HUDEP-2 (cell line): ENCODE results near the gene GPRC5C.

Experiments used
- DNase-seq, 76 experiments: peaks; one replicate each; lab custom pipeline; 2025; ENCODE audit not compliant: unreplicated experiment in 76 of 76; lab: John Stamatoyannopoulos, UW

GPRC5C gene

GRCh38 chr17:74431568-74432423, at the start of gene GPRC5C:
Gene GPRC5C, plus strand, starts transcription at chr17:74432088. Its CDS starts 7,689 bp downstream, at chr17:74439777.
- peak in 17 of 76 experiments; percentile 3 to 30 (median 12) for DNase-seq

- DNase-seq = no peak
These were observed 48.7 kb upstream of the GPRC5C start for GRCh38 chr17:74383141-74383540.

- DNase-seq = no peak
These were observed 46.7 kb upstream of the GPRC5C start for GRCh38 chr17:74385201-74385600.

GRCh38 chr17:74386386-74386785, 45.5 kb upstream of the GPRC5C start:
- no peak for DNase-seq

- no peak for DNase-seq
These were observed 44.3 kb upstream of the GPRC5C start for GRCh38 chr17:74387365-74388218.

- no peak for DNase-seq
These were observed 42.7 kb upstream of the GPRC5C start for GRCh38 chr17:74389084-74389753.

- no peak for DNase-seq
These were observed 41.8 kb upstream of the GPRC5C start for GRCh38 chr17:74389937-74390679.

GRCh38 chr17:74390680-74391653, 40.9 kb upstream of the GPRC5C start:
- no peak for DNase-seq

- no peak for DNase-seq
These were observed 40.1 kb upstream of the GPRC5C start for GRCh38 chr17:74391771-74392170.

GRCh38 chr17:74392848-74393247, 39.0 kb upstream of the GPRC5C start:
- DNase-seq = no peak

GRCh38 chr17:74393346-74393942, 38.4 kb upstream of the GPRC5C start:
- no peak for DNase-seq

GRCh38 chr17:74394275-74394950, 37.5 kb upstream of the GPRC5C start:
- DNase-seq = no peak

- DNase-seq = no peak
These were observed 36.9 kb upstream of the GPRC5C start for GRCh38 chr17:74394977-74395376.

- DNase-seq = no peak
These were observed 35.3 kb upstream of the GPRC5C start for GRCh38 chr17:74396567-74396966.

- no peak for DNase-seq
These were observed 29.8 kb upstream of the GPRC5C start for GRCh38 chr17:74402048-74402447.

- no peak for DNase-seq
These were observed 28.3 kb upstream of the GPRC5C start for GRCh38 chr17:74403512-74404137.

GRCh38 chr17:74404218-74404617, 27.7 kb upstream of the GPRC5C start:
- DNase-seq = no peak

GRCh38 chr17:74404789-74405188, 27.1 kb upstream of the GPRC5C start:
- DNase-seq = no peak
